Measurements from ENCODE around the gene ERICH6B. TPM values are rescaled to one million over a fixed set of nuclear protein-coding genes. Genes with fewer than 3 reads are reported as not detected.

Gene ERICH6B
- total RNA-seq, 1 donor from 2014 or later = not detected

- no peak overlapping the region for H3K27ac ChIP-seq (ENCODE audit: low read depth, low read length)
- H3K9ac ChIP-seq (ENCODE audit: low read depth in 1 of 3, low read length in 3 of 3) = no peak overlapping the region
- no peaks in the 10 kb centered on the region for H3K36me3 ChIP-seq (ENCODE audit: control insufficient read depth in 3 of 3, insufficient read depth in 3 of 3, low read length in 3 of 3)
- no peak overlapping the region for H3K4me3 ChIP-seq (ENCODE audit: low read length in 3 of 3)
- no peaks in the 10 kb centered on the region for H3K9me3 ChIP-seq (ENCODE audit: control insufficient read depth in 3 of 3, low read length in 3 of 3)
- no peaks in the 10 kb centered on the region for H3K4me1 ChIP-seq (ENCODE audit: control insufficient read depth in 3 of 3, insufficient read depth in 3 of 3, low read length in 3 of 3)
- peaks cover 0 to 8% (median 7%) of the 10 kb centered on the region in 3 donors for H3K27me3 ChIP-seq (ENCODE audit: control insufficient read depth in 3 of 3, insufficient read depth in 3 of 3, low read length in 3 of 3)
Measured at GRCh38 chr13:45587897-45588296, 27.6 kb downstream of the ERICH6B start.

DNA sequence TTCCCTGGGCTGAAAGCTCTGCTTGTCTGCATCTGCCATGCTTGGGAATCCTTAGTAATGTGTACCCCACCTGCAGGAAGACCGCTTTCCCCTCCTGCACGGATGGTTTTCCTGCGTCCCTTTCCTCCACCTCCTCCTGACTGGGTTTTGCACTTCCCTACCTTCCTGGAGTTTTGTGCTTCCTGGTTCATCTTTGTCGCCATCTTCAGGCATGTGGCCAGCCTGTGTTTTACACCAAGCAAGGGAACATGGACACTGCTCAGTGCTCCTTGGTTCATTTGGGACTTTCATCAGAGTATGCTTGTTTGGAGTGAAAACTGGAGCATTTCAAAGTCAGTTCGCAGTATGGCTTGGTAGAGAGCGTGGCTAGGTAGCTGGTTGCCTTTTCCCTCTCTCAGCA lies 30.7 kb downstream of the ERICH6B start:
- Histone ChIP-seq H3K9me3 (ENCODE audit: control insufficient read depth in 3 of 3, low read length in 3 of 3) (no peaks in the 10 kb centered on the region), H3K27me3 (ENCODE audit: control insufficient read depth in 3 of 3, insufficient read depth in 3 of 3, low read length in 3 of 3) (peaks cover 0 to 10% (median 7%) of the 10 kb centered on the region in 3 donors), H3K27ac (ENCODE audit: low read depth, low read length) (no peak overlapping the region), H3K4me1 (ENCODE audit: control insufficient read depth in 3 of 3, insufficient read depth in 3 of 3, low read length in 3 of 3) (no peaks in the 10 kb centered on the region), H3K4me3 (ENCODE audit: low read length in 3 of 3) (no peak overlapping the region), H3K9ac (ENCODE audit: low read depth in 1 of 3, low read length in 3 of 3) (no peak overlapping the region), H3K36me3 (ENCODE audit: control insufficient read depth in 3 of 3, insufficient read depth in 3 of 3, low read length in 3 of 3) (no peaks in the 10 kb centered on the region)

- Histone ChIP-seq H3K9ac (ENCODE audit: low read depth in 1 of 3, low read length in 3 of 3) (no peak overlapping the region), H3K27ac (ENCODE audit: low read depth, low read length) (no peak overlapping the region), H3K27me3 (ENCODE audit: control insufficient read depth in 3 of 3, insufficient read depth in 3 of 3, low read length in 3 of 3) (peaks cover 0 to 10% (median 7%) of the 10 kb centered on the region in 3 donors), H3K9me3 (ENCODE audit: control insufficient read depth in 3 of 3, low read length in 3 of 3) (no peaks in the 10 kb centered on the region), H3K4me3 (ENCODE audit: low read length in 3 of 3) (no peak overlapping the region), H3K36me3 (ENCODE audit: control insufficient read depth in 3 of 3, insufficient read depth in 3 of 3, low read length in 3 of 3) (no peaks in the 10 kb centered on the region), H3K4me1 (ENCODE audit: control insufficient read depth in 3 of 3, insufficient read depth in 3 of 3, low read length in 3 of 3) (no peaks in the 10 kb centered on the region)
Measured at GRCh38 chr13:45582408-45583076, 33.0 kb downstream of the ERICH6B start.

GRCh38 chr13:45576466-45576865 lies 39.1 kb downstream of the ERICH6B start:
- H3K27me3 ChIP-seq (ENCODE audit: control insufficient read depth in 3 of 3, insufficient read depth in 3 of 3, low read length in 3 of 3) = peaks cover 0 to 2% (median 0%) of the 10 kb centered on the region in 3 donors
- no peak overlapping the region for H3K4me3 ChIP-seq (ENCODE audit: low read length in 3 of 3)
- H3K4me1 ChIP-seq (ENCODE audit: control insufficient read depth in 3 of 3, insufficient read depth in 3 of 3, low read length in 3 of 3) = no peaks in the 10 kb centered on the region
- H3K9ac ChIP-seq (ENCODE audit: low read depth in 1 of 3, low read length in 3 of 3) = no peak overlapping the region
- no peak overlapping the region for H3K27ac ChIP-seq (ENCODE audit: low read depth, low read length)
- H3K9me3 ChIP-seq (ENCODE audit: control insufficient read depth in 3 of 3, low read length in 3 of 3) = no peaks in the 10 kb centered on the region
- no peaks in the 10 kb centered on the region for H3K36me3 ChIP-seq (ENCODE audit: control insufficient read depth in 3 of 3, insufficient read depth in 3 of 3, low read length in 3 of 3)

GRCh38 chr13:45575830-45576180 lies 39.7 kb downstream of the ERICH6B start:
- H3K27me3 ChIP-seq (ENCODE audit: control insufficient read depth in 3 of 3, insufficient read depth in 3 of 3, low read length in 3 of 3) = peaks cover 0 to 2% (median 0%) of the 10 kb centered on the region in 3 donors
- H3K9me3 ChIP-seq (ENCODE audit: control insufficient read depth in 3 of 3, low read length in 3 of 3) = no peaks in the 10 kb centered on the region

GRCh38 chr13:45575146-45575829 lies 40.3 kb downstream of the ERICH6B start:
- Histone ChIP-seq H3K27me3 (ENCODE audit: control insufficient read depth in 3 of 3, insufficient read depth in 3 of 3, low read length in 3 of 3) (peaks cover 0 to 2% (median 0%) of the 10 kb centered on the region in 3 donors), H3K36me3 (ENCODE audit: control insufficient read depth in 3 of 3, insufficient read depth in 3 of 3, low read length in 3 of 3) (no peaks in the 10 kb centered on the region), H3K4me1 (ENCODE audit: control insufficient read depth in 3 of 3, insufficient read depth in 3 of 3, low read length in 3 of 3) (no peaks in the 10 kb centered on the region)

More at GRCh38 chr13:45575830-45576180, 39.7 kb downstream of the ERICH6B start:
- H3K27ac ChIP-seq (ENCODE audit: low read depth, low read length) = no peak overlapping the region
- no peak overlapping the region for H3K9ac ChIP-seq (ENCODE audit: low read depth in 1 of 3, low read length in 3 of 3)
- no peaks in the 10 kb centered on the region for H3K4me1 ChIP-seq (ENCODE audit: control insufficient read depth in 3 of 3, insufficient read depth in 3 of 3, low read length in 3 of 3)
- no peak overlapping the region for H3K4me3 ChIP-seq (ENCODE audit: low read length in 3 of 3)
- no peaks in the 10 kb centered on the region for H3K36me3 ChIP-seq (ENCODE audit: control insufficient read depth in 3 of 3, insufficient read depth in 3 of 3, low read length in 3 of 3)

GRCh38 chr13:45565331-45565730 lies 50.2 kb downstream of the ERICH6B start:
- Histone ChIP-seq H3K4me3 (ENCODE audit: low read length in 3 of 3) (no peak overlapping the region), H3K9me3 (ENCODE audit: control insufficient read depth in 3 of 3, low read length in 3 of 3) (no peaks in the 10 kb centered on the region), H3K9ac (ENCODE audit: low read depth in 1 of 3, low read length in 3 of 3) (no peak overlapping the region), H3K27ac (ENCODE audit: low read depth, low read length) (no peak overlapping the region), H3K36me3 (ENCODE audit: control insufficient read depth in 3 of 3, insufficient read depth in 3 of 3, low read length in 3 of 3) (no peaks in the 10 kb centered on the region), H3K4me1 (ENCODE audit: control insufficient read depth in 3 of 3, insufficient read depth in 3 of 3, low read length in 3 of 3) (no peaks in the 10 kb centered on the region), H3K27me3 (ENCODE audit: control insufficient read depth in 3 of 3, insufficient read depth in 3 of 3, low read length in 3 of 3) (no peaks in the 10 kb centered on the region)

More at GRCh38 chr13:45575146-45575829, 40.3 kb downstream of the ERICH6B start:
- Histone ChIP-seq H3K27ac (ENCODE audit: low read depth, low read length) (no peak overlapping the region), H3K9ac (ENCODE audit: low read depth in 1 of 3, low read length in 3 of 3) (no peak overlapping the region), H3K4me3 (ENCODE audit: low read length in 3 of 3) (no peak overlapping the region), H3K9me3 (ENCODE audit: control insufficient read depth in 3 of 3, low read length in 3 of 3) (no peaks in the 10 kb centered on the region)

GRCh38 chr13:45564133-45564776 lies 51.3 kb downstream of the ERICH6B start:
- no peaks in the 10 kb centered on the region for H3K27me3 ChIP-seq (ENCODE audit: control insufficient read depth in 3 of 3, insufficient read depth in 3 of 3, low read length in 3 of 3)
- H3K27ac ChIP-seq (ENCODE audit: low read depth, low read length) = no peak overlapping the region
- H3K9ac ChIP-seq (ENCODE audit: low read depth in 1 of 3, low read length in 3 of 3) = no peak overlapping the region
- H3K9me3 ChIP-seq (ENCODE audit: control insufficient read depth in 3 of 3, low read length in 3 of 3) = no peaks in the 10 kb centered on the region
- H3K4me3 ChIP-seq (ENCODE audit: low read length in 3 of 3) = no peak overlapping the region
- no peaks in the 10 kb centered on the region for H3K36me3 ChIP-seq (ENCODE audit: control insufficient read depth in 3 of 3, insufficient read depth in 3 of 3, low read length in 3 of 3)
- no peaks in the 10 kb centered on the region for H3K4me1 ChIP-seq (ENCODE audit: control insufficient read depth in 3 of 3, insufficient read depth in 3 of 3, low read length in 3 of 3)

DNA sequence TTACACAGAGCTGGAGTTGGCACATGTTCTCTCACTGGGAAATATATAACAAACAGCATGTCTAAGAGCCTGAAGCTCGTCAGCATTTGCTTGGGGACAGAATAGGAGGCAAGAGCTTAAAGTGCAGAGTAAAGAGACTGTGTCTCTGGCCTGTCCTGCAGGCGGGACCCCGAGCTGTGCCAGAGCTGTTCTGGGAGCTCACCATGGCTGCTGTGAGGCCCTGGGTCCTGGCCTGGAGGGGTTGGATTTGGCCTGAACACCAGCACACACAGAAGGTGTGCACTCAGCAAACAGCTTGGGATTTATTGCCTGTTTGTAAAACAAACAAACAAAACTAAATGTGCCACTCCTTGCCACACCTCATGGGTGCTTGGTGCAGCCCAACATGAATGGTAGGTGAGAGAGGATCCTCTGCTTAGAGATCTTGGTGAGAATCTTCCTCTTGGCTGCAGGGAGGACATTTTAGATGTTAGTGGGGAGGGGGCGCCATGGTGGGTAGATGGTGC lies 60.9 kb downstream of the ERICH6B start:
- Histone ChIP-seq H3K4me1 (ENCODE audit: control insufficient read depth in 3 of 3, insufficient read depth in 3 of 3, low read length in 3 of 3) (no peaks in the 10 kb centered on the region), H3K9ac (ENCODE audit: low read depth in 1 of 3, low read length in 3 of 3) (no peak overlapping the region), H3K9me3 (ENCODE audit: control insufficient read depth in 3 of 3, low read length in 3 of 3) (no peaks in the 10 kb centered on the region), H3K4me3 (ENCODE audit: low read length in 3 of 3) (no peak overlapping the region), H3K36me3 (ENCODE audit: control insufficient read depth in 3 of 3, insufficient read depth in 3 of 3, low read length in 3 of 3) (no peaks in the 10 kb centered on the region), H3K27me3 (ENCODE audit: control insufficient read depth in 3 of 3, insufficient read depth in 3 of 3, low read length in 3 of 3) (peaks cover 0 to 3% (median under 1%) of the 10 kb centered on the region in 3 donors), H3K27ac (ENCODE audit: low read depth, low read length) (no peak overlapping the region)

GRCh38 chr13:45548281-45548680 lies 67.3 kb downstream of the ERICH6B start:
- H3K9me3 ChIP-seq (ENCODE audit: control insufficient read depth in 3 of 3, low read length in 3 of 3) = no peaks in the 10 kb centered on the region
- no peak overlapping the region for H3K27ac ChIP-seq (ENCODE audit: low read depth, low read length)
- no peak overlapping the region for H3K4me3 ChIP-seq (ENCODE audit: low read length in 3 of 3)
- peaks cover 2 to 9% (median 6%) of the 10 kb centered on the region in 3 donors for H3K27me3 ChIP-seq (ENCODE audit: control insufficient read depth in 3 of 3, insufficient read depth in 3 of 3, low read length in 3 of 3)
- no peaks in the 10 kb centered on the region for H3K36me3 ChIP-seq (ENCODE audit: control insufficient read depth in 3 of 3, insufficient read depth in 3 of 3, low read length in 3 of 3)
- no peak overlapping the region for H3K9ac ChIP-seq (ENCODE audit: low read depth in 1 of 3, low read length in 3 of 3)
- no peaks in the 10 kb centered on the region for H3K4me1 ChIP-seq (ENCODE audit: control insufficient read depth in 3 of 3, insufficient read depth in 3 of 3, low read length in 3 of 3)
